GM12874 (cell line): ENCODE measurements around the gene HID1.

Experiments
- TF ChIP-seq, protein P1 (sequence below): IDR thresholded peaks from 2 replicates; pipeline ENCODE4 v1.5.1; 2011; ENCODE audit warnings: low read depth, mild to moderate bottlenecking, control low read depth, low read length, moderate library complexity; ENCODE audit not compliant: insufficient read depth

Gene HID1

DNA sequence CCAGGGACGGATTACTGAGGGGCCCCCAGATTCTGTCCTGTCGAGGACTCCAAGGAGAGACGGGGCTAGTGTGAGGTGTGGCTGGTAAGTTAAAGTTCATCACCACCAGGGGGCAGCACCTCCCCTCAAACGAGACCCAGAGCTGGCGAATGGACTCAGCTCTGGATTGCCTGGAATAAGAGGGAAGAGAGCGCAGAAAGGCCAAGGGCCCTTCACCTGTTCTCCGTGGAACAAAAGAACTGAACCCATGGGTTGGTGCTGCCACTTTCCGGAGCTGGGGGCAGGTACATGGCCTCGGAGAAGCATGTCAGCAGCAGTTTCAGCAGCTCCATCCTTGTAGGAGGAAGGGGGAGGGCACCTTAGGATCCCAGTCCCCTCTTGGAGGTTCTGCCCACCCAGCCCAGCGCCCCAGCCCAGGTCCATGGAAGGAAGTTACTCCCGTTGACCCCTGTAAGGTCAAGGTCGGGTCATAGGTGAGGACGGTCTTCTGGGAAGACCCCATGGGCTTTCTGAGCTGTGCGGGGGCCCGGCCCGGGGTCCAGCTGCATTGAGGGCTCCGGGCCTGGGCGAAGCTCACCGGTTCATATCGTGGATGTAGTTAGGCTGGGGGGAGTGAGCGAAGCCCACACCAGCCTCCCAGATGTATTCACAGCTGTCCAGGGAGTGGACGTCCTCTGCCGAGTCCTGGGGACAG is 10.8 kb downstream of the HID1 start:
- TF ChIP-seq, protein P1, sequence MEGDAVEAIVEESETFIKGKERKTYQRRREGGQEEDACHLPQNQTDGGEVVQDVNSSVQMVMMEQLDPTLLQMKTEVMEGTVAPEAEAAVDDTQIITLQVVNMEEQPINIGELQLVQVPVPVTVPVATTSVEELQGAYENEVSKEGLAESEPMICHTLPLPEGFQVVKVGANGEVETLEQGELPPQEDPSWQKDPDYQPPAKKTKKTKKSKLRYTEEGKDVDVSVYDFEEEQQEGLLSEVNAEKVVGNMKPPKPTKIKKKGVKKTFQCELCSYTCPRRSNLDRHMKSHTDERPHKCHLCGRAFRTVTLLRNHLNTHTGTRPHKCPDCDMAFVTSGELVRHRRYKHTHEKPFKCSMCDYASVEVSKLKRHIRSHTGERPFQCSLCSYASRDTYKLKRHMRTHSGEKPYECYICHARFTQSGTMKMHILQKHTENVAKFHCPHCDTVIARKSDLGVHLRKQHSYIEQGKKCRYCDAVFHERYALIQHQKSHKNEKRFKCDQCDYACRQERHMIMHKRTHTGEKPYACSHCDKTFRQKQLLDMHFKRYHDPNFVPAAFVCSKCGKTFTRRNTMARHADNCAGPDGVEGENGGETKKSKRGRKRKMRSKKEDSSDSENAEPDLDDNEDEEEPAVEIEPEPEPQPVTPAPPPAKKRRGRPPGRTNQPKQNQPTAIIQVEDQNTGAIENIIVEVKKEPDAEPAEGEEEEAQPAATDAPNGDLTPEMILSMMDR, result peak; percentile 62

DNA sequence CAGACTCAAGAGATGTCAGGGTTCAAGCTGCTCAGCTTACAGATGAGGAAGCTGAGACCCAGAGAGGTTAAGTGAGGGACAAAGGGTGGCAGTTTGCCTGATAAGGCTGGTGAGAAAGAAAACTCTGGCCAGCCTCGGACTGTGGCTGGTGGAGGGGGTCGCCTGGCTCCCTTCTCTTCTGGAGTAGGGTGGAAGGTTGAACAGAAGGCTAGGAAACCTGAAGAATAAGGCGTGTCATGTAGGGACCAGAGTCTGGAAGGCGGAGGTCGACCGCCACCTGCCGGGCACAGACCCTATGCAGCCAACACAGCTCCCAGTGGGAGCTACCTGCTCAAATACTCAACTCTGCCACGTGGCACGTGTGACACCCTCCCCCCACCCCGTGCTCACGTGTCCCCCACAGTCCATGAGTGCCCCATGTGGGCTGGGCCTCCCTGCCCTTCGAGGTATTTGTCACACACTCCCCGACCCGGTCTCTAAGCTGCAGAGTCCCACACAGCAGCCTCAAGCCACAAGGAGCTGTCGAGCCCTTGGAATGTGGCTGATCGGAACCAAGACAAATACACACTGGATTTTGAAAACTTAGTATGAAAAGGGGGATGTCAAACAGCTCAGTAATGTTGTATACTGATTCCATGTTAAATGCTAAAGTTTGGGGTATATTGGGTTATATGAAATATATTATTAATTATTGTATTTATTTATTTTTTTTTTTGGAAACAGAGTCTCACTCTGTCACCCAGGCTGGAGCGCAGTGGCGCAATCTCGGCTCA is 11.8 kb downstream of the HID1 start:
- TF ChIP-seq, protein P1, result peak; percentile 80

DNA sequence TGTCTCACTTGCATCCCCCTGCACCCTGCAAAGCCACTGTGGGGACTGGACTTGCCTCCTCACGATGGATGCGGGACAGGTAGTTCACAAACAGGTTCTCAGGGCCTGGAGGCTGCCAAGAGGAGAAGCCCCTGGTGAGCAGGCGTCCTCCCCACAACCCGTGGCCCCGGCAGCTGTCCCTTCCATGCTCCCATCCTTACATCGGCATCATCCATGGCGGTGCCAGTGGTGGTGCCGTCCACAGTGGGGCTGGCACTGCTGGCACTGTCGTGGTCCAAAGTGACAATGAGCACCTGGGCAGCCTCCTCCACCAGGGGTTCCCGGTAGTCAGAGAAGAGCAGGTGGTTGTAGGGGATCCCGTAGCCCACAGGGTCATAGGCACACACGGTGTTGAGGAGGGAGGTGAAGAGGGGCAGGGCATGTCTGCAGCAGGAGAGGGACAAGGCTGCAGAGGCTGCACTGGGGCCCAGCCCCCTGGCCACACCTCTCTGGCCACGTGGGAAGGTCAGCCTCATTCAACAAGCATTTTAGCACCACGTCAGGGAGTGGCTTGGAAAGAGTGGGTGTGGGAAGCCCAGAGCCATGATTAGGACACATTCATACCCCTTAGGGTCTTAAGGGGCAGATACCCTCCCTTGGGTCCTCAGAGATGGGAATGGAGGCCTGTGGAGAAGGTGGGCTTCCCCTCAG is 12.6 kb downstream of the HID1 start:
- TF ChIP-seq, protein P1, result no peak

DNA sequence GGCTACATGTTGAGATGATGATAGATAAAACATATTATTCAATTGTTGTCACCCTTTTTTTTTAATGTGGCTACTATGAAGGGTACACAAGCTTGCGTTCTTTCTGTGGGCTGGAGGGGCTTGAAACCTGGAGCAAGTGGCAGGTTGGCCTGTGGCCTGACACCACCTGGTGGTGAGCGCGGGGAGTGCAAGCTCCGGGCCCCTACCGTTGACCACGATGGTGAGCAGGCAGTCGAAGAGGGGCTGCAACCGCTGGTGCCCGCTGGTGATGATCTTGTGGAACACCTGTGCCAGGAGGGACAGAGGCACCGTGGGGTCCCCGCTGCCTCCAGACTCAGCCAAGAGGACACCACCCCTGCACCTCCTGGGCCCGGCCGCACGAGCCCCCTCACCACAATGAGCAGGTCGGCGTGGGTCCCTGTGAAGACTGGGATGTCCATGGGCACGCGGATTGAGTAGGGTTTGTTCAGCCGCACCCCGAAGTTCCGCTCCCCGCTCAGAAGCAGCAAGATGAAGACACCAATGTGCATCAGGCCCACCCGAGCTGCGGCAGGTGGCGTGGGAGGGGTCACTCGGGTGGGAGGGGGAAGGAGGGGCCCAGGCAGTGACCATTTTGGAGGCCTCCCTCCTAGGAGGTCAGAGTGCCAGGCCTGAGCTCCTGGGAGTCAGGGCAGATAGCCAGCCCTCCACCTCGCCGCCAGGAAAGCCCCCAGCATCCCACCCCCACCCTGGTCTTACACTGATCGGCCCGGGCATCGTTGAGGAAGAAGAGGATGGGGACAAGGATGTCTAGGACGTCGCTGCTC is 14.4 kb downstream of the HID1 start:
- TF ChIP-seq, protein P1, result peak; percentile 96

DNA sequence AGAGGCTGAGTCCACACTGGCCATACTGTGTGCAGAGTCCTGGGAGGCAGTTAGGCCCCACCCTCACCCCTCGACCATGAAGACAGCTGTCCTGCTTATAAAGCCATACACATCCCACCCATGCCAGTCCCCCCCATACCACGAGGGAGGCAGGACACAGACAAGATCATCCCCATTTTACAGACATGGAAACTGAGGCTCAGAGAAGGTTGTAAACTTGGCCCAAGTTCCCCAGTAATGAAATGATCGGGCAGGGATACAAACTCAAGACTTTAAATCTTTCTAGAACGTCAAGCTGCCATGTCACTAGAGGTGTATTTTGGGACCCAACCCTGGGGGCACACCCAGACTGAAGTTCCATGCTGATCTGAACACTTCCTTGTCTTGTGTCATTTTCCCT is 16.5 kb downstream of the HID1 start:
- TF ChIP-seq, protein P1, result no peak

DNA sequence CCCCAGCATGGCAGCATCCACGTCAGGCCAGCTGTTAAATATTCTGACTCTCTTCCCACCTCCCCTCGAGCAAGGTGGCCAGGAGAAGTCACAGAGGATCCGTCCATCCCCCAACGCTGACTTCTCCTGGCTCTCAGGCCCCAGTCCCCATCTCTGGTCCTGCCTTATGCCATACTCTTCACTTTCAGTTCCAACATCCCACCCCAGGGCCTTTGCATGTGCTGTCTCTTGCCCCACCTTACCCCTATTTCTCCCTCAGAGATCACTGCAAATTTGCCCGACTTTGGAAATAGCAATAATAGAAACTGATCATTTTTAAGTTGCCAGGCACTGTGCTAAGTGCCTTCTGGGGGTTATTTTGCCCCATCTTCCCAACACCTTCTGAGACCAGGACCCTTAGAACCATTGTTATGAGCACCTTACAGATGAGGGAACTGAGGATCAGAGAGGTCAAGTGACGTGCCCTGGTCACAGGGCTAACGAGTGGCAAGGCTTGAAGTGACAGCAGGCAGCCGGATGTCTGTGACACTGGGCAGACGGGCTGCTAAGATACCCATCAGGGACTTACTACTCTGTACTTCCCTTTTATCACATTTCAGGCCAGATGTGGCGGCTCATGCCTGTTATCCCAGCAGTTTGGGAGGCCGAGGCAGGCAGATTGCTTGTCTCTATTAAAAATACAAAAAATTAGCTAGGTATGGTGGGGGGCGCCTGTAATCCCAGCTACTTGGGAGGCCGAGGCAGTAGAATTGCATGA is 17.7 kb downstream of the HID1 start:
- TF ChIP-seq, protein P1, result no peak
